ENCODE results near the gene NME5.

The NME5 gene

DNA sequence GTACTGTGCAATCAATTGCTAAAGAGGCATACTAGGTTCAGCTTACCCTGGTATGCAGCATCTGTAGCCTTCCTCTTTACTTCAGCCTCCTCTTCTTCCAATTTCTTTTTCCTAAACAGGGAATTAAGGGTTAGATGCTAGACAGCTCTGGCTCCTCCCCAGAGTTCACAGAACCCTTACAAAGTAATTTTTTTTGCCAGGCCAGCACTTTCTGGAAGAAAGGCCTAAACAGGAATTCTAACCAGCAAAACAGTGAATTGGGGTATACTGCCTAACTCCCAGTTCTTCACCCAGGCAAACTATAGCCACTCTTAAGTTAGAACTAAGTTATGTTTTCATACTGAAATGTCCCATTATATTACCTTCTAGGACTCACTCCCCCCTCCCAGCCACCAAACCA, 31.1 kb upstream of the NME5 start:
- TF ChIP-seq, protein P1, sequence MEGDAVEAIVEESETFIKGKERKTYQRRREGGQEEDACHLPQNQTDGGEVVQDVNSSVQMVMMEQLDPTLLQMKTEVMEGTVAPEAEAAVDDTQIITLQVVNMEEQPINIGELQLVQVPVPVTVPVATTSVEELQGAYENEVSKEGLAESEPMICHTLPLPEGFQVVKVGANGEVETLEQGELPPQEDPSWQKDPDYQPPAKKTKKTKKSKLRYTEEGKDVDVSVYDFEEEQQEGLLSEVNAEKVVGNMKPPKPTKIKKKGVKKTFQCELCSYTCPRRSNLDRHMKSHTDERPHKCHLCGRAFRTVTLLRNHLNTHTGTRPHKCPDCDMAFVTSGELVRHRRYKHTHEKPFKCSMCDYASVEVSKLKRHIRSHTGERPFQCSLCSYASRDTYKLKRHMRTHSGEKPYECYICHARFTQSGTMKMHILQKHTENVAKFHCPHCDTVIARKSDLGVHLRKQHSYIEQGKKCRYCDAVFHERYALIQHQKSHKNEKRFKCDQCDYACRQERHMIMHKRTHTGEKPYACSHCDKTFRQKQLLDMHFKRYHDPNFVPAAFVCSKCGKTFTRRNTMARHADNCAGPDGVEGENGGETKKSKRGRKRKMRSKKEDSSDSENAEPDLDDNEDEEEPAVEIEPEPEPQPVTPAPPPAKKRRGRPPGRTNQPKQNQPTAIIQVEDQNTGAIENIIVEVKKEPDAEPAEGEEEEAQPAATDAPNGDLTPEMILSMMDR (conservative IDR thresholded peaks at IDR 0.05; ENCODE audit: low read length) = no peak
- no peak for TF ChIP-seq EZH2phosphoT487 (IDR thresholded peaks at IDR 0.05; ENCODE audit: borderline replicate concordance)
- no peaks in the 10 kb centered on the region for H3K9me3 ChIP-seq (ENCODE audit: insufficient read depth, low read depth, low read length)
- peaks cover 18% of the 10 kb centered on the region for H3K79me2 ChIP-seq (ENCODE audit: insufficient read depth, low read length)
- no peak overlapping the region for H3K4me2 ChIP-seq (ENCODE audit: low read depth, low read length, poor library complexity, severe bottlenecking)
- no peak overlapping the region for H3K4me3 ChIP-seq (ENCODE audit: low read length, poor library complexity, severe bottlenecking)
- H3K36me3 ChIP-seq (ENCODE audit: insufficient read depth, low read length) = peaks cover 70% of the 10 kb centered on the region; the same call in 1 of the 2 replicates
- H3K4me1 ChIP-seq (ENCODE audit: insufficient read depth, low read length, poor library complexity, severe bottlenecking) = no peaks in the 10 kb centered on the region
- no peaks in the 10 kb centered on the region for H4K20me1 ChIP-seq (ENCODE audit: insufficient read depth, low read length, poor library complexity, severe bottlenecking)
- H3K9ac ChIP-seq (ENCODE audit: low read depth, low read length, poor library complexity, severe bottlenecking) = no peak overlapping the region
- H3F3A ChIP-seq (ENCODE audit: low read depth) = no peaks in the 10 kb centered on the region
- H3K9me2 ChIP-seq (replicated peaks; ENCODE audit: low read depth, low read length) = no peaks in the 10 kb centered on the region
- no peaks in the 10 kb centered on the region for H3K27me3 ChIP-seq (ENCODE audit: insufficient read depth, low read length, poor library complexity, severe bottlenecking)
- H2AFZ ChIP-seq (ENCODE audit: low read length) = no peak overlapping the region

DNA sequence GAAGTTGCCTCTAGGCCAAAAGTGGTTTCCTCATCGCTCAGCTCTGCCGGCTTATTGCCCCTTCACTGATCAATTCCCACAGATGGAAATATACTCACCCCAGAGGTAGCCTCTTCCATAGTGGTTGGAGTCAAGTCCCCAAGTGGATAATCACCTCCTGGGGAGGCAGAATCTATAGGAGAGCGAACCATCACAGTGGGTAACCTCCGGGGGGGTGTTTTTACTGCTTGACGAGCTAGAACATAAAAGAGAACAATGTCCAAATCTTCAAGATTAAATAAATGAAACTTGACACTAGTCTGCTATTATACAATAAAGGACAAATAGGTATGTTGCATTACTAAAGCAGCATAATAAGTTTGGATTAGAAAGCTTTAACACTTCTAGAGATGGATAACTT, 29.9 kb upstream of the NME5 start:
- H3F3A ChIP-seq (ENCODE audit: low read depth) = no peaks in the 10 kb centered on the region
- H2AFZ ChIP-seq (ENCODE audit: low read length) = no peak overlapping the region
- no peak overlapping the region for H3K4me2 ChIP-seq (ENCODE audit: low read depth, low read length, poor library complexity, severe bottlenecking)
- no peaks in the 10 kb centered on the region for H3K4me1 ChIP-seq (ENCODE audit: insufficient read depth, low read length, poor library complexity, severe bottlenecking)
- TF ChIP-seq, protein P1 (conservative IDR thresholded peaks at IDR 0.05; ENCODE audit: low read length) = no peak
- TF ChIP-seq EZH2phosphoT487 (IDR thresholded peaks at IDR 0.05; ENCODE audit: borderline replicate concordance) = no peak
- no peaks in the 10 kb centered on the region for H3K27me3 ChIP-seq (ENCODE audit: insufficient read depth, low read length, poor library complexity, severe bottlenecking)
- no peaks in the 10 kb centered on the region for H4K20me1 ChIP-seq (ENCODE audit: insufficient read depth, low read length, poor library complexity, severe bottlenecking)
- peaks cover 78% of the 10 kb centered on the region; the same call in 1 of the 2 replicates for H3K36me3 ChIP-seq (ENCODE audit: insufficient read depth, low read length)
- H3K9ac ChIP-seq (ENCODE audit: low read depth, low read length, poor library complexity, severe bottlenecking) = no peak overlapping the region
- H3K9me3 ChIP-seq (ENCODE audit: insufficient read depth, low read depth, low read length) = no peaks in the 10 kb centered on the region
- no peaks in the 10 kb centered on the region for H3K9me2 ChIP-seq (replicated peaks; ENCODE audit: low read depth, low read length)
- H3K4me3 ChIP-seq (ENCODE audit: low read length, poor library complexity, severe bottlenecking) = no peak overlapping the region
- peaks cover 8% of the 10 kb centered on the region; the same call in 1 of the 2 replicates for H3K79me2 ChIP-seq (ENCODE audit: insufficient read depth, low read length)

DNA sequence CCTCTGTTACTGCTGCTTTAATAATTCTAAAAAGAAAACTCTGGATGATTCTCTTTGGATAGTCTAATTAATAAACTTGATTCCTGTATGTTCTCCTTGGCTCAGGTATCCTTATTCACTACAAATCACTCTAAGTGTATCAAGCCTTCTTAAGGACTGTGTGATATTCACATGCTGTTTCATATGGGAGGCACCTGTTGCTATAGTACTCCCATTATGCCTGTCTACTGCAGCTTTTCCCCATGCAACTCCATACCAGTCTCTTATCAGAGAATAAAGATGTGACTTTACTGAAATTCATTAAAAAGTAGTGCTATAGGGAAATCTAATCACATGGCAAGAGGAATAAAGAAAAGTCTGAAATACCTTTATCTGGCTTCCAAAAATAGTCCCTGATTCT, 24.5 kb upstream of the NME5 start:
- Histone ChIP-seq H3K27me3 (ENCODE audit: insufficient read depth, low read length, poor library complexity, severe bottlenecking) (no peaks in the 10 kb centered on the region), H3K4me3 (ENCODE audit: low read length, poor library complexity, severe bottlenecking) (no peak overlapping the region), H3K4me1 (ENCODE audit: insufficient read depth, low read length, poor library complexity, severe bottlenecking) (no peaks in the 10 kb centered on the region), H3K9me2 (replicated peaks; ENCODE audit: low read depth, low read length) (no peaks in the 10 kb centered on the region), H3K79me2 (ENCODE audit: insufficient read depth, low read length) (no peaks in the 10 kb centered on the region), H2AFZ (ENCODE audit: low read length) (no peak overlapping the region), H3F3A (ENCODE audit: low read depth) (no peaks in the 10 kb centered on the region), H3K9ac (ENCODE audit: low read depth, low read length, poor library complexity, severe bottlenecking) (no peak overlapping the region), H3K4me2 (ENCODE audit: low read depth, low read length, poor library complexity, severe bottlenecking) (no peak overlapping the region), H3K36me3 (ENCODE audit: insufficient read depth, low read length) (peaks cover 97% of the 10 kb centered on the region; the same call in 1 of the 2 replicates), H4K20me1 (ENCODE audit: insufficient read depth, low read length, poor library complexity, severe bottlenecking) (no peaks in the 10 kb centered on the region), H3K9me3 (ENCODE audit: insufficient read depth, low read depth, low read length) (no peaks in the 10 kb centered on the region)
- TF ChIP-seq EZH2phosphoT487 (IDR thresholded peaks at IDR 0.05; ENCODE audit: borderline replicate concordance) = no peak
- TF ChIP-seq, protein P1 (conservative IDR thresholded peaks at IDR 0.05; ENCODE audit: low read length) = no peak
